GM23248 (cell line): Measurements from ENCODE around the gene DPP6. TPM values are rescaled to one million over a fixed set of nuclear protein-coding genes. Genes with fewer than 3 reads are reported as not detected.

ENCODE experiments used
- DNase-seq: peaks from one replicate; pipeline ENCODE4 v3.0.0-alpha.2; 2015
- H2AFZ ChIP-seq: fragments of 200-600 bp; sonication (generic); 2 replicates; pipeline ENCODE4 v1.6.1; 2016; ENCODE audit warnings: antibody characterized with exemption
- H3F3A ChIP-seq: fragments of 200-600 bp; sonication (generic); 2 replicates; pipeline ENCODE4 v1.6.1; 2016; ENCODE audit warnings: mild to moderate bottlenecking, antibody characterized with exemption, mixed run types; ENCODE audit not compliant: insufficient read depth
- H3K27ac ChIP-seq: fragments of 200-600 bp; sonication (generic); 2 replicates; pipeline ENCODE4 v1.5.1; 2016; ENCODE audit warnings: mild to moderate bottlenecking
- H3K27me3 ChIP-seq: fragments of 200-600 bp; sonication (generic); replicated peaks from 2 replicates; pipeline ENCODE4 v1.6.1; 2016; ENCODE audit warnings: mild to moderate bottlenecking; ENCODE audit not compliant: insufficient read depth
- H3K36me3 ChIP-seq: fragments of 200-600 bp; sonication (generic); 2 replicates; pipeline ENCODE4 v1.6.1; 2016; ENCODE audit warnings: low read depth, mild to moderate bottlenecking
- H3K4me1 ChIP-seq: fragments of 200-600 bp; sonication (generic); 2 replicates; pipeline ENCODE4 v1.6.1; 2016; ENCODE audit warnings: mild to moderate bottlenecking; ENCODE audit not compliant: insufficient read depth
- H3K4me2 ChIP-seq: fragments of 200-600 bp; sonication (generic); one replicate; pipeline ENCODE4 v1.6.1; 2016; ENCODE audit warnings: mild to moderate bottlenecking; ENCODE audit not compliant: unreplicated experiment
- H3K4me3 ChIP-seq: fragments of 200-600 bp; sonication (generic); 2 replicates; pipeline ENCODE4 v1.5.1; 2016; ENCODE audit warnings: mild to moderate bottlenecking
- H3K79me2 ChIP-seq: fragments of 200-600 bp; sonication (generic); 2 replicates; pipeline ENCODE4 v1.6.1; 2016; ENCODE audit warnings: mild to moderate bottlenecking; ENCODE audit not compliant: insufficient read depth
- H3K9ac ChIP-seq: fragments of 200-600 bp; sonication (generic); 2 replicates; pipeline ENCODE4 v1.6.1; 2016; ENCODE audit warnings: mild to moderate bottlenecking
- H3K9me2 ChIP-seq: fragments of 200-600 bp; sonication (generic); 2 replicates; pipeline ENCODE4 v1.6.1; 2016; ENCODE audit warnings: mixed run types, mild to moderate bottlenecking, moderate library complexity; ENCODE audit not compliant: insufficient read depth
- H3K9me3 ChIP-seq: fragments of 200-600 bp; sonication (generic); one replicate; pipeline ENCODE4 v1.6.1; 2017; ENCODE audit warnings: low read depth
- H4K20me1 ChIP-seq: fragments of 200-600 bp; sonication (generic); 2 replicates; pipeline ENCODE4 v1.6.0; 2016; ENCODE audit not compliant: insufficient read depth
- EZH2 ChIP-seq: fragments of 200-600 bp; sonication (generic); IDR thresholded peaks from 2 replicates; pipeline ENCODE4 v1.6.1; 2018; ENCODE audit warnings: antibody characterized with exemption, mild to moderate bottlenecking; ENCODE audit not compliant: insufficient read depth, poor library complexity, severe bottlenecking
- EZH2phosphoT487 ChIP-seq: fragments of 200-600 bp; sonication (generic); IDR thresholded peaks from 2 replicates; pipeline ENCODE4 v1.6.1; 2018; ENCODE audit warnings: antibody characterized with exemption, moderate library complexity, mild to moderate bottlenecking, low read depth; ENCODE audit not compliant: insufficient read depth
- WGBS, 2 experiments: methylation state at CpG; one replicate each; pipeline ENCODE4 v1.1.6; 2015 to 2017; ENCODE audit warnings: low lambda C conversion rate in 2 of 2, low coverage in 1 of 2; ENCODE audit errors: missing lambda C conversion rate in 2 of 2; 5-methylcytosine and 5-hydroxymethylcytosine counted together
- in situ Hi-C: fragments of 300-500 bp; cut with MboI; formaldehyde crosslinking; loops from 2 replicates; pipeline ENCODE4 v1.15.0; 2020
- polyA plus RNA-seq: library from polyadenylated mRNA; unstranded; fragments of >200 nt; fragmentation: Nextera tagmentation; extraction: Ambion mirVana; gene quantifications from 2 replicates; pipeline ENCODE4 v1.2.1, GENCODE V29; 2016
- total RNA-seq: library from RNA; depleted of rRNA; stranded (reverse); fragments of >200 nt; shearing (Covaris generic); gene quantifications from 2 replicates; pipeline ENCODE4 v1.2.3, GENCODE V29; 2014

Gene DPP6
- total and polyA plus RNA-seq, 2 experiments from 2014 or later: not detected

DNA sequence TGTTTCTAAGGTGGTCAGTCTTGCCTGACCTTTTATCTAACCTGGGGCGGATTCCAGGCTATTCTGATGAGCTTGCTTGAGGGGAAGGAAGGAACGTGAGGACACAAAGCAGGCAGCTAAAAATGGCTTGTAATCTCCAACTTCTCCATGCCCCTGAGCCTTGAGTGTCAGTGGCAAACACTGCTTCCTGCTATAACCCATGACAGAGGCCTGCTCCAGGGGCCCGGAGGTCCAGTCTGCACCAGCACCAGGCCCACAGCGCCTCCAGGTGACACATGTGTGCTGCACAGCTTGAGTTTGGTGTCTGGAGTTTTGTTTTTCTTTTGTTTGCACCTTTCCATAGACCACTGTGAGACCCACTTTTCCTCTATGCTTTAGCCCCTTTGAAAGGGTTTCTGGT is 742.8 kb downstream of the DPP6 start:
- Histone ChIP-seq H3K4me3 (no peak overlapping the region), H3K36me3 (no peaks in the 10 kb centered on the region), H3K4me2 (no peak overlapping the region), H3K9ac (no peak overlapping the region), H3K4me1 (no peaks in the 10 kb centered on the region), H3K27ac (no peak overlapping the region), H3K9me3 (no peaks in the 10 kb centered on the region), H3F3A (no peaks in the 10 kb centered on the region), H4K20me1 (no peaks in the 10 kb centered on the region), H2AFZ (no peak overlapping the region), H3K27me3 (no peaks in the 10 kb centered on the region), H3K9me2 (no peaks in the 10 kb centered on the region), H3K79me2 (no peaks in the 10 kb centered on the region)
- TF ChIP-seq EZH2phosphoT487: no peak
- no peak for TF ChIP-seq EZH2
- DNase-seq: no peak
- in situ Hi-C loops: no loop called here
- 19 to 25% methylated on average over 4 of the region's 4 CpGs for WGBS, 2 experiments

DNA sequence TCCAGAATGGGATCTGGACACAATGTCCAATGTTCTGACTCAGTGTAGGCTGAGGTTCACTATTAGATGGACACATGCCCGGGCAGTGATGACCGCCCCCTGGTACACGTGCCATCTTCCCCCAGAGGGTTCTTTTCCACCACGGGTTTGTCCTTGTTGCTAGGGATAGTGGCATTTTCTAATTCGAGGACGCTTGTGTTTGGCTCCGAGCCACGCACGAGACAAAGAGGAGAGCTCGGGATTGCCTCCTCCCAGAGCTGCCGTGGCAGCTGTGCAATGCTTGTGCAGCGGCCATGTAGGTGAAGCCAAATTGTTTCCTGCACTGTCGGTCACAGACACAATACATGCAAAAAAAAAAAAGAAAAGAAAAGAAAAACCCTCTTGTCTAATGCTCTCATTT is 743.2 kb downstream of the DPP6 start:
- no peaks in the 10 kb centered on the region for H4K20me1 ChIP-seq
- H3K27ac ChIP-seq: no peak overlapping the region
- no peak overlapping the region for H3K4me2 ChIP-seq
- no peaks in the 10 kb centered on the region for H3K9me2 ChIP-seq
- H3K36me3 ChIP-seq: no peaks in the 10 kb centered on the region
- WGBS, 2 experiments: 22 to 33% methylated on average over 13 of the region's 13 CpGs
- no peak for DNase-seq
- no peaks in the 10 kb centered on the region for H3K79me2 ChIP-seq
- H3K4me3 ChIP-seq: no peak overlapping the region
- no peaks in the 10 kb centered on the region for H3K9me3 ChIP-seq
- H3K9ac ChIP-seq: no peak overlapping the region
- H3K27me3 ChIP-seq: no peaks in the 10 kb centered on the region
- no peak for TF ChIP-seq EZH2phosphoT487
- no peak for TF ChIP-seq EZH2
- H3F3A ChIP-seq: no peaks in the 10 kb centered on the region
- in situ Hi-C loops: no loop called here
- H2AFZ ChIP-seq: no peak overlapping the region
- no peaks in the 10 kb centered on the region for H3K4me1 ChIP-seq

DNA sequence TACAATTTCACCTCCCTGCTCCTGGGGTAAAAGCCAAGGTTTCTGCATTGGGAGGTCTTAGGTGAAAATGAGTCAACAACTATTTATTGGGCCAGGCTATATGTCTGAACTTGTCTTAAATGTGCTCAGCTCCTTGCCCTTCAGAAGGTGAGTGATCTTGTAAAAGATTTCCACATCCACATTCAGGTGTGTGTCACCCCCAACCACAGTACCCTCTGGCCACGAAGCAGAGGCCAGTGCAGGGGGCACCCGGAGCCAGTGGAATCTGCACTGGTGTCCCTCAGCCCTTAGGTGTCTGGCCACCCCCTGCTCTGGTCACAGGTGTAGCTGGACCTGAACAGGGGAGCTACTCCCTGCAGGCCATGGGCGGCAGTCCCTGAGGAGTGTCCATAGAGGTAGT is 752.3 kb downstream of the DPP6 start:
- WGBS, 2 experiments: 21 to 24% methylated on average over 3 of the region's 3 CpGs
- Histone ChIP-seq H3K27me3 (no peaks in the 10 kb centered on the region), H2AFZ (no peak overlapping the region), H3K4me2 (no peak overlapping the region), H3K36me3 (no peaks in the 10 kb centered on the region), H3K9me3 (no peaks in the 10 kb centered on the region), H3F3A (no peaks in the 10 kb centered on the region), H3K27ac (no peak overlapping the region), H3K79me2 (no peaks in the 10 kb centered on the region), H4K20me1 (no peaks in the 10 kb centered on the region), H3K9ac (no peak overlapping the region), H3K4me1 (no peaks in the 10 kb centered on the region), H3K4me3 (no peak overlapping the region), H3K9me2 (no peaks in the 10 kb centered on the region)
- in situ Hi-C loops: no loop called here
- no peak for DNase-seq
- no peak for TF ChIP-seq EZH2phosphoT487
- no peak for TF ChIP-seq EZH2

DNA sequence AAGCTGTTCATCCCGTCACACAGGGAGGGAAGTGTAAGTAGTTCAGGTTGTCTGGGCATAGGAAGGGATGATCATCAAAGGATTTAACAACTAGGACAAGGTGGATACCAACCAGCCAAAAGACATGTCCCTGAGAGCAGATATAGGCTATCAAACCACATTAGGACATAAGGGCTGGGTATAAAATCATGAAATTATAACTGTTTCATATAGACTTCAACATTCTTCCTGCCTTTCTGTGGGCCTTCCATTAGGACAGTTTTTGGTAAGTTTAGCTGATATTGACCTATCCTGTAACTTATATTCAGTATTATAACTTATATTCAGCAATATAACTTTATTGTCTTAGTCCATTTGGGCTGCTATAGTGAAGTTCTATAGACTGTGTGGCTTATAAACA is 759.8 kb downstream of the DPP6 start:
- H3K27me3 ChIP-seq: no peaks in the 10 kb centered on the region
- H4K20me1 ChIP-seq: no peaks in the 10 kb centered on the region
- no peak overlapping the region for H3K9ac ChIP-seq
- H3F3A ChIP-seq: no peaks in the 10 kb centered on the region
- H3K79me2 ChIP-seq: no peaks in the 10 kb centered on the region
- H2AFZ ChIP-seq: no peak overlapping the region
- no peak for DNase-seq
- H3K4me2 ChIP-seq: no peak overlapping the region
- no peaks in the 10 kb centered on the region for H3K9me2 ChIP-seq
- WGBS, 2 experiments: 0% methylated on average over 1 of the region's 1 CpG
- no peaks in the 10 kb centered on the region for H3K4me1 ChIP-seq
- TF ChIP-seq EZH2 (no peak), EZH2phosphoT487 (no peak)
- H3K9me3 ChIP-seq: no peaks in the 10 kb centered on the region
- H3K4me3 ChIP-seq: no peak overlapping the region
- no peak overlapping the region for H3K27ac ChIP-seq
- no peaks in the 10 kb centered on the region for H3K36me3 ChIP-seq
- in situ Hi-C loops: no loop called here
